Activated CD8-positive, alpha-beta T cell treated with anti-CD3 and anti-CD28 coated beads for 36 hours (primary cell): ENCODE results near the gene NUP210L. TPM values are rescaled to one million over a fixed set of nuclear protein-coding genes. Genes with fewer than 3 reads are reported as not detected.
A peak's percentile ranks its signal among the peaks of the same experiment; 100 is the strongest.

Experiments
- ATAC-seq: fragments of 200-7000 bp; cut with Tn5 transposase; one replicate; pipeline ENCODE4 v1.10.0; 2021; ENCODE audit warnings: mild to moderate bottlenecking, moderate library complexity
- CTCF ChIA-PET: fragments of 350-600 bp; sonication (Branson Sonifier 250); formaldehyde crosslinking; loops from one replicate; lab custom pipeline; 2021; ENCODE audit warnings: antibody characterized with exemption; lab: Charles Lee
- POLR2A ChIA-PET: fragments of 350-600 bp; sonication (Branson Sonifier 250); formaldehyde crosslinking; loops from one replicate; lab custom pipeline; 2021; ENCODE audit warnings: antibody characterized with exemption; lab: Charles Lee
- DNase-seq: peaks from one replicate; pipeline ENCODE4 v3.0.0-alpha.2; 2020
- H3K27ac Mint-ChIP-seq: one replicate; pipeline ENCODE4 v1.8.0; 2021; ENCODE audit warnings: mild to moderate bottlenecking, mixed read lengths
- H3K27me3 Mint-ChIP-seq: one replicate; pipeline ENCODE4 v1.8.0; 2021; ENCODE audit warnings: mixed read lengths
- H3K36me3 Mint-ChIP-seq: one replicate; pipeline ENCODE4 v1.8.0; 2021; ENCODE audit warnings: low read depth, mixed read lengths
- H3K4me1 Mint-ChIP-seq: one replicate; pipeline ENCODE4 v1.8.0; 2021; ENCODE audit warnings: low read depth, mixed read lengths
- H3K4me3 Mint-ChIP-seq: one replicate; pipeline ENCODE4 v1.8.0; 2021; ENCODE audit warnings: mild to moderate bottlenecking, moderate library complexity, mixed read lengths
- H3K9me3 Mint-ChIP-seq: one replicate; pipeline ENCODE4 v1.8.0; 2021; ENCODE audit warnings: mixed read lengths
- intact Hi-C: fragments of 100-400 bp; cut with micrococcal nuclease; formaldehyde crosslinking; loops from one replicate; pipeline ENCODE4 v1.10.0; 2022
- total RNA-seq, 2 experiments: library from RNA; stranded (reverse); gene quantifications; one replicate each; pipeline ENCODE4 v1.2.3, GENCODE V29; 2021
- TF ChIP-seq, protein P1 (sequence below): fragments of 200-600 bp; IDR thresholded peaks from one replicate; pipeline ENCODE4 v1.8.0; 2022; ENCODE audit warnings: antibody characterized with exemption, mild to moderate bottlenecking

NUP210L gene
- total RNA-seq, 2 experiments from 2014 or later, result 0.07 TPM; not detected in 1

DNA sequence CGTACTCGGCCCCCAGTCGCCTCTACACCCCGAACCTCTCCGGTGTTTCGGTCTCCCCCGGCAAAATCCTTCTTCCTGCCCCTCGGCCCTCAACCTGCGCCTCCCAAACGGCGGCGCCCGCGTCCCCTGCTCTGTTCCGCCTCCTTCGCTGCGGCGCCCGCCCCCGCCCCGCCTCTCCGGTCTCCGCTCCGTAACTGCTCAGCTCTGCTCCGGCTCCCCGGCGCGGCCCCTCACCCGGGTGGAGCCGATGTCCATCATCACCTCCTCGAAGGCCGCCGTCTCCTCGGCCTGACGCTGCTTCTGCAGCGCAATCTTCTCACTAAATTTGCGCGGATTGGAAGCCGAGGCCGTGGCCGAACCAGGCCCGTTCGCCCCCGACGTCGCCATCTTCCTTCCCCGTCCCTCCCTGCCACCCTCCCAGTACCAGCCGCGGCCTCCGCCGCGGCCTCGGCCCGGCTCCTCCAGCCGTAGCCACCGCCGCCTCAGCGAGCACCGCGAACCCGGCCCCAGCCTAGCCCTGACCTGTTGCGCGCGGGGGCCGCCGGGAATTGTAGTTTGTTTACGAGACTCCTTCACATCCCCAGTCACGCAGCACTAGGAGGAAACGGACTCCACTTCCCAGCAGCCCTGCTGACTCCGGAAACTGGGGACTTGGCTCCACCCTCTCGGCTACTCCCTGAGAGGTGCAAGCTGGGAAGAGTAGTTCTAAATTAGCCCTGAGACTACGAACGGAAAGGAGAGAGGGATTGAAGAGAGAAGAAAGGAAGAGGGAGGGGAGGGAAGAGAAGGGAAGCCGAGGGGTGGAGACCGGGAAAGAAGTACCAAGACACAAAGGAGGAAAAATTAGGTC, 196.5 kb downstream of the NUP210L start, which contains the start of gene CRTC2:
CRTC2 (minus strand) TSS at position 502 of the 850 bp plus-strand sequence; CDS start at position 387, 115 bp downstream.
- H3K4me3 Mint-ChIP-seq, result peak within 1 kb of the TSS; percentile 97
- peaks cover 59% of the 10 kb centered on the region for H3K4me1 Mint-ChIP-seq
- DNase-seq (peak; percentile 100), ATAC-seq (peak; percentile 88)
- H3K27me3 Mint-ChIP-seq, result no peaks in the 10 kb centered on the region
- H3K27ac Mint-ChIP-seq, result peak within 1 kb of the TSS; percentile 98
- ChIA-PET POLR2A (interaction anchor here (0.9 to 7.3 kb wide), 11 partner anchors 9 to 129 kb away, joined by 3 to 62 read pairs (median 5); partner anchors contain the start of genes CREB3L4, DENND4B, GATAD2B and JTB), CTCF (interaction anchor here (0.9 to 4.8 kb wide), 3 partner anchors 10 to 12 kb away, joined by 3 to 46 read pairs (median 11); partner anchors contain the start of genes CREB3L4 and DENND4B)
- intact Hi-C loops, result no loop called here
- H3K9me3 Mint-ChIP-seq, result no peaks in the 10 kb centered on the region
- TF ChIP-seq, protein P1, sequence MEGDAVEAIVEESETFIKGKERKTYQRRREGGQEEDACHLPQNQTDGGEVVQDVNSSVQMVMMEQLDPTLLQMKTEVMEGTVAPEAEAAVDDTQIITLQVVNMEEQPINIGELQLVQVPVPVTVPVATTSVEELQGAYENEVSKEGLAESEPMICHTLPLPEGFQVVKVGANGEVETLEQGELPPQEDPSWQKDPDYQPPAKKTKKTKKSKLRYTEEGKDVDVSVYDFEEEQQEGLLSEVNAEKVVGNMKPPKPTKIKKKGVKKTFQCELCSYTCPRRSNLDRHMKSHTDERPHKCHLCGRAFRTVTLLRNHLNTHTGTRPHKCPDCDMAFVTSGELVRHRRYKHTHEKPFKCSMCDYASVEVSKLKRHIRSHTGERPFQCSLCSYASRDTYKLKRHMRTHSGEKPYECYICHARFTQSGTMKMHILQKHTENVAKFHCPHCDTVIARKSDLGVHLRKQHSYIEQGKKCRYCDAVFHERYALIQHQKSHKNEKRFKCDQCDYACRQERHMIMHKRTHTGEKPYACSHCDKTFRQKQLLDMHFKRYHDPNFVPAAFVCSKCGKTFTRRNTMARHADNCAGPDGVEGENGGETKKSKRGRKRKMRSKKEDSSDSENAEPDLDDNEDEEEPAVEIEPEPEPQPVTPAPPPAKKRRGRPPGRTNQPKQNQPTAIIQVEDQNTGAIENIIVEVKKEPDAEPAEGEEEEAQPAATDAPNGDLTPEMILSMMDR, result no peak
- H3K36me3 Mint-ChIP-seq, result peaks cover 29% of the 10 kb centered on the region

DNA sequence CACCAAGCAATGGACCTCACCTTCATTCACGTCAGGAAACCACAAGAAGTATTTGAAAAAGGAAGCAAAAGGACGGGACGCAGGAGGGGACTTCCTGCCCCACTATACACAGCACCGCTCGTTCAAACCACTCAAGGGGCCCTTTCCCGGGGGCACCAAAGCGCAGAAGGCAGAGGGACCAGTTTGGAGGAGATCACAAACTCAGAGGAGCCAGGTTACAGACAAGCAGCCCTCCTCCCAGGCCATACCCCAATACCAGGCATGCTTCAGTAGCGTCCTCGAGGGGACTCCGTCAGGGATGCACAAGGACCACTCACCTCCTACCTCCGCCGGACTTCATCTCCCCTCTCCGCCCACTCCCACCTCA, 197.1 kb downstream of the NUP210L start:
- TF ChIP-seq, protein P1, result no peak
- peak overlapping the region; percentile 97 for H3K4me3 Mint-ChIP-seq
- H3K36me3 Mint-ChIP-seq, result peaks cover 30% of the 10 kb centered on the region
- ATAC-seq, result peak; percentile 21
- peak overlapping the region; percentile 98 for H3K27ac Mint-ChIP-seq
- no peaks in the 10 kb centered on the region for H3K27me3 Mint-ChIP-seq
- ChIA-PET POLR2A (interaction anchor here (0.8 to 7.3 kb wide), 9 partner anchors 8 to 312 kb away, joined by 3 to 62 read pairs (median 7); partner anchors contain the start of genes CREB3L4, DENND4B, GATAD2B and JTB), CTCF (interaction anchor here (0.7 to 4.8 kb wide), 3 partner anchors 8 to 27 kb away, joined by 3 to 46 read pairs (median 3); partner anchors contain the start of gene DENND4B)
- peak; percentile 73 for DNase-seq
- no peaks in the 10 kb centered on the region for H3K9me3 Mint-ChIP-seq
- intact Hi-C loops, result loop anchor here (2.0 kb wide), 1 partner anchor 33 kb away; the partner anchor contains the start of gene RPS27
- H3K4me1 Mint-ChIP-seq, result peaks cover 59% of the 10 kb centered on the region

DNA sequence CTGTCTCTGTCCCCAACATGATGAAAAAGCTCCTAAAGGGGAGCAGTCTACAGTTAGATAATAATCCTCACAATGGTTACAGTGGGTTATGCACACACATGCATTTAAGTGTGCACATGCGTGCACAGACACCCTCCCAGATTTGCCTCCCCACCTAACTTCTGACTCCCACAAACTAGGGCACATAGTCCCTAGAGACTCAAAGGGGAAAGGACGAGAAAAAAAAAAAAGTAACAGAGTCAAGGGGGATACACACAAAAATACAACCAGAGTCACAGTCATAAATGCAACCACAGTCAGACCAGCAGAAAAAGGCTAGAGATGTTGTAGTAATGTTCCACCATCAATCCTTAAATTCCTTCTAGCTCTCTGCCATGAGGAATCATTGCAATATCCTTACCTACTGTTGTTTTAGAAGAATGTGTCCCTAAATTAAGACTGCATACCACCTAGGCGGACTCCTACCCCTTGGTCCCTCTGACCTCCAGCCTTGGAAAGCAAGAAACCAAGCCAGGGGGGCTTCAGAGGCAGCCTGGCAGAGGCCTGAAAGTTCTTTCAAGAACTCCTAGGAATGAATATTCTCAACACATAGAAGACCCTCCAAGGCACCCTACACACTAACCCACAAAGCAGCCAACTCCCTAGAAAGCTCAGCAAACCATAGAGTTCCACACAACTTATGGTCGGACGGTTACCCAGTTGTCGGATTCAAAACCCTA, 197.7 kb downstream of the NUP210L start:
- Mint-ChIP-seq H3K27ac (peak overlapping the region; percentile 98), H3K27me3 (no peaks in the 10 kb centered on the region), H3K9me3 (no peaks in the 10 kb centered on the region), H3K4me1 (peaks cover 55% of the 10 kb centered on the region), H3K4me3 (peak overlapping the region; percentile 97), H3K36me3 (peaks cover 33% of the 10 kb centered on the region)
- ChIA-PET CTCF (interaction anchor here (0.6 to 4.8 kb wide), 7 partner anchors 9 to 420 kb away, joined by 3 to 46 read pairs (median 6); partner anchors contain the start of genes CREB3L4, DENND4B and RAB13), POLR2A (interaction anchor here (0.7 to 7.3 kb wide), 11 partner anchors 10 to 312 kb away, joined by 3 to 62 read pairs (median 7); partner anchors contain the start of genes CREB3L4, DENND4B, GATAD2B and JTB)
- no peak for DNase-seq
- TF ChIP-seq, protein P1, result no peak
- intact Hi-C loops, result loop anchor here (2.0 kb wide), 1 partner anchor 34 kb away; the partner anchor contains the start of gene RPS27
- ATAC-seq, result no peak

DNA sequence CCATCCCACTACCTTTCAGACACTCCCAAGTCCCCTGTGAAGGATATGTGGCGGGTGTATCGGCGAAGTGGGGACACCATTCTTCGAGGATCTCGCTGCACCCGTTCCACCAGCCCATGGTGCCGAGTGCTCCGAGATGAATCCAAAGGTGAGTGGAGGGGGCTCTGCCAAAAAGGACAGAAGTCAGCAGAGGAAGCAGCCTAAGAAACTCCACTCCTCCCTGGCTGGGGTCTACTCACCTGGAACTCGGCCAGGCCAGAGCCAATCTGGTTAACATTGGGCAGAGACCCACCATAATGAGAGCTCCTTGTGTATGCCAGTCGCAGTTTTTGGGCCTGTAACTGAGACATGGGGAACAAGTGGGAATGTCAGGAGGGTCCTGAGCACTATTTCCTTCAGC, 200.0 kb downstream of the NUP210L start:
- ATAC-seq, result no peak
- POLR2A ChIA-PET, result interaction anchor here (0.6 to 7.3 kb wide), 6 partner anchors 9 to 31 kb away, joined by 3 to 62 read pairs (median 22); partner anchors contain the start of genes CREB3L4, DENND4B, JTB and RAB13
- TF ChIP-seq, protein P1, result no peak

More for the DNA sequence above, 200.0 kb downstream of the NUP210L start:
- Mint-ChIP-seq H3K36me3 (peaks cover 33% of the 10 kb centered on the region), H3K9me3 (no peaks in the 10 kb centered on the region), H3K27ac (peak overlapping the region; percentile 65), H3K27me3 (no peaks in the 10 kb centered on the region), H3K4me3 (no peak overlapping the region), H3K4me1 (peaks cover 38% of the 10 kb centered on the region)
- CTCF ChIA-PET, result interaction anchor here (1.1 to 4.8 kb wide), 4 partner anchors 9 to 32 kb away, joined by 3 to 46 read pairs (median 4); partner anchors contain the start of genes DENND4B and JTB
- intact Hi-C loops, result no loop called here
- no peak for DNase-seq
